HG03025 (cell line): ENCODE results near the gene ERC1.
"Not testable (repeated sequence)": the region's sequence is repeated elsewhere in the genome, so short reads cannot be mapped to it uniquely, and the experiment has no call there.

ENCODE experiments used
- ATAC-seq: cut with Tn5 transposase; IDR thresholded peaks from one replicate; pipeline ENCODE4 v1.9.1; 2021; ENCODE audit warnings: mild to moderate bottlenecking, moderate library complexity; ENCODE audit not compliant: unreplicated experiment, low FRiP score

ERC1 gene

GRCh38 chr12:1115484-1116231, 124.6 kb downstream of the ERC1 start:
- ATAC-seq = no peak

- ATAC-seq = no peak
Observed at GRCh38 chr12:1117371-1117770, 126.3 kb downstream of the ERC1 start.

- no peak for ATAC-seq
Observed at GRCh38 chr12:1117970-1118563, 127.0 kb downstream of the ERC1 start.

DNA sequence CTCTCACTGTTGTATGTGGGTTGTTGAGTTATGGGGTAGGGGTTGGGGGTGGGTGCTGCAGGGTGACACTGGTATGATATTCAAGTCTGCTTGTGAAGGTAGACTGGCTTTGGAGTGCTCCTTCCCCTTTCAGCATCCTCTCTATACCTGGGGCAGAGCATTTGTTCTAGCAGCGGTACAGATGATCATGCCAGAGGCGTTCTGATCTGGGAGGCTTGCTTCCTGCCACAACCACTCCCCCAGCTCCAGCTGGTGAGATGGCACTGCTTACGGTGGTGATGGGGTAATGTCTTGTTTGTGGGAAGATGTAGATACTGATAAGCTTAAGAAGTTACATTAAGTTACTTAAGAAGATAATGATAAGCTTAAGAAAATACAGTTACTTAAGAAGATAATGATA, 131.8 kb downstream of the ERC1 start:
- ATAC-seq = no peak

GRCh38 chr12:1126091-1126490, 135.1 kb downstream of the ERC1 start:
- ATAC-seq = no peak

DNA sequence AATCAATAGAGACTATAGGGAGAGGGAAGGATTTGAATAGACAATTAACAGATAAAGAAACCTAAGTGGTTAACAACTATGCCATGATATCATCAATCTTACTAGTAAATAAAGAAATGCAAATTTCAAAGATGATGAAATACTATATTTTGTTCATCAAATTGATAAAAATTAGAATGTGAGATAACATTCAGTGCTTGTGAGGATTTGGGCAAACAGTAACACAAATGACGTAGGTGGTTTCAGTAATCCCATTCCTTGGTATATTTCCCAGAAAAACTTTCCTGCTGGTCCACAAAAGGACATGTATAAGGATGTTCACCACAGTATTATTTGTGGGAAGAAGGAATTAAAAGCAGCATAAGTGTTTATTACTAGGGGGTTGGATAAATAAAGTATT, 136.0 kb downstream of the ERC1 start:
- no peak for ATAC-seq

DNA sequence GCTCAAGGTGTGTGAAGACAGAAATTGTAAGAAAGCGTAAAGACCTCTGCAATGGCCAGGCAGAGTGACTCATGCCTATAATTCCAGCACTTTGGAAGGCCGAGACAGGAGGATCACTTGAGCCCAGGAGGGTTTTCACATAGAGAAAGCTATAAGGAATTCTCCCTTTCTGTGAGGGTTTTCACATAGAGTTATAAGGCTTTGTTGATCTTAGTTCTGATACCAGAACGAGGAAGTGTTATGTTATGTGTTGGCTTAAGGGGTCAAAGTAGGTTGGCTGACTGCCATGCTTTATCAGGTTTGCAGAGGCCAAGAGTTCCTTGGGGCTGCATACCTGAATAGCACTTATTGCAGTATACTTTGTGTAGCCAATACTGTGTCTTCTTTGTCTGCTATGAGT, 139.1 kb downstream of the ERC1 start:
- no peak for ATAC-seq

DNA sequence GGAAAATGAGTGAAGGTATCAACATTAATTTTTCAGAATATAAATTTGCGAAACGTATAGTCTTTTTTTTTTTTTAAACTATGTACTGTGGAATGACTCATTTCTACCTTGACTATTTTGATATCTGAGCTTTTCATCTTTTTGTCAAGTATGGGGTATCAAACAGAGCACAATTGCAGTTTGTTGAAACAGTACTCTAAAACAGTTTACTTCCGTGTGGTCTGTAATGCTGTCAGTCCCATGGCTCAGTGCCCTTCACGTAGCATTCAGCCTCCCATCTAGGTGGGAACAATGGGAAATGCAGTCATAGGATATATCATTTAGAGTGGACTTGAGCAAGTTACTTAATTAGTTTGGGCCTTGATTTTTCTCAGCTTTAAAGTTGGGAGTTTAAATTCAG, 139.5 kb downstream of the ERC1 start:
- no peak for ATAC-seq

DNA sequence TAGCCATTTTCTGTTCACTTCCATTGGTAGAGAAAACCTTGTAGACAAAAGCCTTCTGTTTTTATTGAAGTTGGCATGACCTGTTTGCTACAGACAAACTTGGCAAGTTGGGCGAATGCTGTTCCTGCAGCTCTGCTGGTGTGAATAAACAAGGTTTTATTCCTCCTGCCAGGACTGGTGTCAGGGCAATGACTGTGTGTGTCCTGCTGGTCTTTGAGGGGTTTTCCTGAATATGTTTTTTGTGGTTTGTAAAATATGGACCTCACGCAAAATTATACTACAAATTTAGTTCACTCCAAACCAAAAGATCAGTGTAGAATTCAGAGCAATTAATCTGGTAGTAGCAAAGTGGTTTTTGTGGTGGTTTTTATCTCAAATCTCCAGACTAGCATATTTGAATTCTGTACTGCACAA, 140.8 kb downstream of the ERC1 start:
- no peak for ATAC-seq

GRCh38 chr12:1132311-1132710, 141.3 kb downstream of the ERC1 start:
- no peak for ATAC-seq

GRCh38 chr12:1138691-1139090, 147.7 kb downstream of the ERC1 start:
- no peak for ATAC-seq

GRCh38 chr12:1146758-1147157, 155.7 kb downstream of the ERC1 start:
- not testable (repeated sequence) for ATAC-seq

DNA sequence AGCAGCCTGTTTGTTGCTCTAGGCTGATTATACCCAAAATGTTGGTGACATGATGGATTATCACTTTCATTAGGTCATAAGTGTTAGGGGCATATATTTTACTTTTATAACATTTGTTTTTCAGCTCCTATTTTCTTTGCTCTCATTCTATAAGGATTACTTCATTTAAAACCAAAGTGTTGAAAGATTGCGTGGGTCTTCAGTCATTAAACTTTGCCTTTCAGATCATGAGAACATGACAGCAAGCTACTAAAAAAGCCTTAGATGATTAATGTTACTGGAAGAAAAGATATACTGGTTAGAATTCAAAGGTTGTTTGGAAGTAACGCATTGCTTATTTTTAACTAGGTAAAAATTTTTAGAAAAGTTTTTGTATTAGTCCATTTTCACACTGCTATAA, 156.8 kb downstream of the ERC1 start:
- ATAC-seq = no peak

DNA sequence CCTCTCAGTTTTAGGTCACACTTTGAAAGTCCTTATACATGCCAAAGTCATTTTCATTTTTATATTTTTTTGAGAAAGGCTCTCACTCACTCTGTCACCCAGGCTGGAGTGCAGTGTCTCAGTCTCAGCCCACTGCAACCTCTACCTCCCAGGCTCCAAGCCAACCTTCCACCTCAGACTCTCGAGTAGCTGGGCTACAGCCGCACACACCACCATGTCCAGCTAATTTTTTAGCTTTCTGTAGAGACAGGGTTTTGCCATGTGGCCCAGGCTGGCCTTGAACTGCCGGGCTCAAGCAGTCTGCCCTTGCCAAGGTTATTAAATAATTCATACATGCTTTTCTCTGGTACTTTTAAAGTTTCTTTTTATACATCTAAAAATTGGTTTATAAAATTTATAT, 166.0 kb downstream of the ERC1 start:
- no peak for ATAC-seq

DNA sequence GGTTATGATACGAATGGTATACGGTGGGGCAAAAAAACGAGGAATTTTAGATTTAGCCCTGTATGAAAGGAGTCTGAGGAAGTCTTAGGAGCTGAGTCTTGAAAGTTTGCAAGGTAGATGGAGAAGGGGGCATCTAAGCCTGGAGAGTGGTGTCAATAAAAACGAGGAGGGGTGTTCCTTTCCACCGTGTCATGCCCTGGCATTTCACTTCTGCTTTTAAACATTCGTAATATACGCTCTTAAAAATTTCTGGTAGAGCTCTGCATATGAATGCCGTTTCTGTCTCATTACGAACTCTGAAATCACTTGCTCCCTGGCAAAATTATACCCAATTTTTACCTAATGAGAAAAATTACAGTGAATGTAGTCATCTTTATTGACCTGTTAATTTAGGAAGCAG, 170.2 kb downstream of the ERC1 start:
- no peak for ATAC-seq

- ATAC-seq = no peak
Observed at GRCh38 chr12:1162081-1162760, 171.2 kb downstream of the ERC1 start.

DNA sequence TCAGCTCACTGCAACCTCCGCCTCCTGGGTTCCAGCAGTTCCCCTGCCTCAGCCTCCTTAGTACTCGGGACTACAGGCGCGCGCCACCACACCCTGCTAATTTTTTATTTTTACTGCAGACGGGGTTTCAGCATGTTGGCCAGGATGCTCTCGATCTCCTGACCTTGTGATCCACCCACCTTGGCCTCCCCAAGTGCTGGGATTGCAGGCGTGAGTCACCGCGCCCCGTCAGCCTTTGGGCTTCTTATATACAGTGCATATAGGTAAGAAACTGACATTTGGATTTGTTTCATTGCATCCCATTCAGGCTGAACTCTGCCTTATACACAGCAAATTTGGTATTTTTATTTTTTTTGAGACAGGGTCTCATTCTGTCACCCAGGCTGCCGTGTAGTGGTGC, 176.8 kb downstream of the ERC1 start:
- ATAC-seq = no peak

DNA sequence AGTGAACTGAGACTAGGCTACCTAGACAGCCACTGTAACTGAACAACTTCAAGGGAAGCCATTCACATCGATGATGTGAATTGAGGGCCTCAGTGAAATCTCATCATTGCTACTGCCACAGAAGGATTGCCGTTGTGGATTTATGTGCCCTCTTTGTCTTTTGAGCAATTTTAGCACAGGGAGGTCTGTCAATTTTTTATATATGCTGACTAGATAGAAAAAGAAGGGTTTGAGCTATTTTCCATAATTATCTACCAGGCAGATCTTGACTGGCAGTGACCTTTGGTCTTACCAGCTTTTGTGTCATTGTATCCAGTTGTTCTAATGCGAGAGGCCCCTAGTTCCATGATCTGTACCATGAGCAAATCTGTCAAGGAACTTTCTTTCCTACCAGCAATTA, 179.4 kb downstream of the ERC1 start:
- ATAC-seq = no peak

DNA sequence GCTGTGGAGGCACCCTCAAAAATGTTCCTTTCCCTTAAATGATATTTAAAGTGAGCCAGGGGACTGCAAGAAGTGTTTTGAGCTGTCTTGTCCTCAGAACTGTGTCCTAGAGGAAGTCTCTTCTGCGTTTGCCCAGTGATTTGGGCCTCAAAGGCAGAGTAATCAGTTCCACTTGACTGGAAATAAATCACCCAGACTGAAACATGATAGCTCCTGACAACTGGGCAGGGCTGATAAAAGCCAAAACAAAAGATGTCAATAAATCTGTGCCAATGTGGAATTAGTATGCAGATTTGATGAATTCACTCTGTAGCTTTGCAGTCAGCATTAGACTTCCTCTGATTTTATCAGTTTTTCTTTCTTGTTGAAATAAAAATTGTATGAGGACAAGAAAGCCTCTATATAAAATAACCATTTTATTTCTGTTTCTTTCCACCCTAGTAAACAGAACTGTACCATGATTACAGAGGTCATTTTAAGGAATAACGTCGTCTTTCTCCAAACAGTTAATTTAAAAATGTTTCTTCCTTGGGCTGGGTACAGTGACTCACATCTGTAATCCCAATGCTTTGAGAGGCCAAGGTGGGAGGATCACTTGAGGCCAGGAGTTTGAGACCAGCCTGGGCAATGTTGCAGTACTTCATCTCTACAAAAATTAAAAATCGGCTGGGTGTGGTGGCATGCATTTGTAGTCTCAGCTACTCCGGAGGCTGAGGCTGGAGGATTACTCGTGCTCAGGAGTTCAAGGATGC, 180.8 kb downstream of the ERC1 start:
- ATAC-seq = no peak

GRCh38 chr12:1173781-1174617, 183.0 kb downstream of the ERC1 start:
- ATAC-seq = no peak
